HepG2 (cell line): ENCODE results near the gene MAT2A. TPM values are rescaled to one million over a fixed set of nuclear protein-coding genes. Genes with fewer than 3 reads are reported as not detected.

Experiments used
- BRCA1 ChIP-seq: sonication (generic); formaldehyde crosslinking; IDR thresholded peaks from 2 replicates; pipeline ENCODE4 v1.4.0; 2020; ENCODE audit warnings: missing genetic modification reagents
- FOSL1 ChIP-seq: sonication (generic); formaldehyde crosslinking; IDR thresholded peaks from 2 replicates; pipeline ENCODE4 v1.9.0; 2021; ENCODE audit warnings: missing genetic modification reagents, borderline replicate concordance
- HNRNPUL1 ChIP-seq: fragments of 200-400 bp; formaldehyde crosslinking; IDR thresholded peaks from 2 replicates; pipeline ENCODE4 v1.6.1; 2017; ENCODE audit warnings: low read depth, mild to moderate bottlenecking, low read length, moderate library complexity
- KMT2A ChIP-seq: sonication (generic); formaldehyde crosslinking; IDR thresholded peaks from 2 replicates; pipeline ENCODE4 v1.4.0; 2020; ENCODE audit warnings: missing genetic modification reagents
- MXD3 ChIP-seq: IDR thresholded peaks from 2 replicates; pipeline ENCODE4 v1.6.1; 2016; ENCODE audit warnings: mild to moderate bottlenecking, missing biosample characterization, missing genetic modification reagents
- NFYB ChIP-seq: sonication (generic); formaldehyde crosslinking; IDR thresholded peaks from 2 replicates; pipeline ENCODE4 v1.4.0; 2020; ENCODE audit warnings: missing genetic modification reagents
- RNF219 ChIP-seq: sonication (generic); formaldehyde crosslinking; IDR thresholded peaks from 2 replicates; pipeline ENCODE4 v1.5.0; 2020; ENCODE audit warnings: mild to moderate bottlenecking, missing genetic modification reagents
- SMC3 ChIP-seq: IDR thresholded peaks from 2 replicates; pipeline ENCODE4 v1.6.1; 2011; ENCODE audit warnings: low read length, improper control_type of control experiment
- TBX2 ChIP-seq: sonication (generic); formaldehyde crosslinking; IDR thresholded peaks from 2 replicates; pipeline ENCODE4 v1.5.0; 2020; ENCODE audit warnings: missing genetic modification reagents, mild to moderate bottlenecking, borderline replicate concordance
- ZBTB1 ChIP-seq: sonication (generic); formaldehyde crosslinking; IDR thresholded peaks from 2 replicates; pipeline ENCODE4 v1.4.0; 2020; ENCODE audit warnings: missing genetic modification reagents, borderline replicate concordance
- ZFP82 ChIP-seq: sonication (generic); formaldehyde crosslinking; IDR thresholded peaks from 2 replicates; pipeline ENCODE4 v1.5.1; 2020; ENCODE audit warnings: mild to moderate bottlenecking, missing genetic modification reagents, borderline replicate concordance
- ZNF180 ChIP-seq: sonication (generic); formaldehyde crosslinking; IDR thresholded peaks from 2 replicates; pipeline ENCODE4 v1.4.0; 2020; ENCODE audit warnings: low read depth, missing genetic modification reagents, borderline replicate concordance
- ZNF225 ChIP-seq: sonication (generic); formaldehyde crosslinking; IDR thresholded peaks from 2 replicates; pipeline ENCODE4 v1.4.0; 2020; ENCODE audit warnings: mild to moderate bottlenecking, missing genetic modification reagents
- ZNF24 ChIP-seq: fragments of 450-650 bp; IDR thresholded peaks from 2 replicates; pipeline ENCODE4 v1.6.1; 2017; ENCODE audit warnings: antibody characterized with exemption, mild to moderate bottlenecking
- ZNF264 ChIP-seq: sonication (generic); formaldehyde crosslinking; IDR thresholded peaks from 2 replicates; pipeline ENCODE4 v1.4.0; 2020; ENCODE audit warnings: missing genetic modification reagents
- ZNF335 ChIP-seq: sonication (generic); formaldehyde crosslinking; IDR thresholded peaks from 2 replicates; pipeline ENCODE4 v1.4.0; 2020; ENCODE audit warnings: missing genetic modification reagents
- ZNF766 ChIP-seq: sonication (generic); formaldehyde crosslinking; IDR thresholded peaks from 2 replicates; pipeline ENCODE4 v1.5.0; 2020; ENCODE audit warnings: missing genetic modification reagents, borderline replicate concordance
- ZNF768 ChIP-seq: sonication (generic); formaldehyde crosslinking; IDR thresholded peaks from 2 replicates; pipeline ENCODE4 v1.4.0; 2020; ENCODE audit warnings: missing genetic modification reagents
- ZNF772 ChIP-seq: sonication (generic); formaldehyde crosslinking; IDR thresholded peaks from 2 replicates; pipeline ENCODE4 v1.5.0; 2020; ENCODE audit warnings: mild to moderate bottlenecking, missing genetic modification reagents
- ZNF781 ChIP-seq: sonication (generic); formaldehyde crosslinking; IDR thresholded peaks from 2 replicates; pipeline ENCODE4 v1.5.1; 2020; ENCODE audit warnings: borderline replicate concordance, mild to moderate bottlenecking, missing genetic modification reagents; ENCODE audit errors: not compliant biosample characterization
- ZNF883 ChIP-seq: sonication (generic); formaldehyde crosslinking; IDR thresholded peaks from 2 replicates; pipeline ENCODE4 v1.5.1; 2020; ENCODE audit warnings: mild to moderate bottlenecking, missing genetic modification reagents; ENCODE audit errors: not compliant biosample characterization
- polyA plus RNA-seq, 8 experiments: library from polyadenylated mRNA; depleted of rRNA in 3 of 8; stranded (reverse) in 7 of 8; unstranded in 1 of 8; fragments of >200 nt; fragmentation: Illumina TruSeq in 4 of 8; extraction: Trizol in 4 of 8; gene quantifications; 2 replicates each; pipeline versions ENCODE4 v1.2.1 to v1.2.3, GENCODE V29; 2011 to 2016; ENCODE audit warnings: low read depth in 4 of 8, missing spikeins in 1 of 8, mixed read lengths in 1 of 8; ENCODE audit not compliant: insufficient read depth in 1 of 8
- total RNA-seq, 5 experiments: library from RNA; depleted of rRNA; stranded (reverse); fragments of >200 nt; fragmentation: Illumina TruSeq; extraction: Trizol; gene quantifications; 2 replicates each; pipeline ENCODE4 v1.2.3, GENCODE V29; 2016; ENCODE audit warnings: low read depth in 1 of 5
- TF ChIP-seq, protein P1 (sequence below): sonication (generic); formaldehyde crosslinking; IDR thresholded peaks from 2 replicates; pipeline ENCODE4 v1.5.1; 2020; ENCODE audit warnings: missing genetic modification reagents, mild to moderate bottlenecking, borderline replicate concordance
- TF ChIP-seq, protein P2 (sequence below): sonication (generic); formaldehyde crosslinking; IDR thresholded peaks from 2 replicates; pipeline ENCODE4 v1.4.0; 2020; ENCODE audit warnings: mild to moderate bottlenecking, missing genetic modification reagents
- TF ChIP-seq, protein P3 (sequence below): sonication (generic); formaldehyde crosslinking; IDR thresholded peaks from 2 replicates; pipeline ENCODE4 v1.8.0; 2022; ENCODE audit warnings: missing genetic modification reagents, mild to moderate bottlenecking, borderline replicate concordance
- TF ChIP-seq, protein P4 (sequence below): IDR thresholded peaks from 2 replicates; pipeline ENCODE4 v1.6.1; 2016; ENCODE audit warnings: low read depth, borderline replicate concordance

MAT2A gene
- total and polyA plus RNA-seq, 2 of the 13 experiments (the other 11 are each of a cell fraction or from before 2014, with no cell fraction given), result 155 to 331 TPM

- TF ChIP-seq ZNF335 (CRISPR knock-in tag), result 0 out of 2 replicates have a peak, but pooled peaks have one; percentile 19
- TF ChIP-seq ZNF264 (CRISPR knock-in tag), result no peak
- TF ChIP-seq, protein P1, sequence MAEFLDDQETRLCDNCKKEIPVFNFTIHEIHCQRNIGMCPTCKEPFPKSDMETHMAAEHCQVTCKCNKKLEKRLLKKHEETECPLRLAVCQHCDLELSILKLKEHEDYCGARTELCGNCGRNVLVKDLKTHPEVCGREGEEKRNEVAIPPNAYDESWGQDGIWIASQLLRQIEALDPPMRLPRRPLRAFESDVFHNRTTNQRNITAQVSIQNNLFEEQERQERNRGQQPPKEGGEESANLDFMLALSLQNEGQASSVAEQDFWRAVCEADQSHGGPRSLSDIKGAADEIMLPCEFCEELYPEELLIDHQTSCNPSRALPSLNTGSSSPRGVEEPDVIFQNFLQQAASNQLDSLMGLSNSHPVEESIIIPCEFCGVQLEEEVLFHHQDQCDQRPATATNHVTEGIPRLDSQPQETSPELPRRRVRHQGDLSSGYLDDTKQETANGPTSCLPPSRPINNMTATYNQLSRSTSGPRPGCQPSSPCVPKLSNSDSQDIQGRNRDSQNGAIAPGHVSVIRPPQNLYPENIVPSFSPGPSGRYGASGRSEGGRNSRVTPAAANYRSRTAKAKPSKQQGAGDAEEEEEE (CRISPR knock-in tag), result no peak
- TF ChIP-seq SMC3, result no peak
- TF ChIP-seq KMT2A (CRISPR knock-in tag), result 0 out of 2 replicates have a peak, but pooled peaks have one; percentile 54
- TF ChIP-seq ZNF781 (CRISPR knock-in tag), result no peak
- no peak for TF ChIP-seq FOSL1
- no peak for TF ChIP-seq HNRNPUL1
- no peak for TF ChIP-seq ZNF883 (CRISPR knock-in tag)
- TF ChIP-seq, protein P2, sequence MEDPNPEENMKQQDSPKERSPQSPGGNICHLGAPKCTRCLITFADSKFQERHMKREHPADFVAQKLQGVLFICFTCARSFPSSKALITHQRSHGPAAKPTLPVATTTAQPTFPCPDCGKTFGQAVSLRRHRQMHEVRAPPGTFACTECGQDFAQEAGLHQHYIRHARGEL (CRISPR knock-in tag), result no peak
- TF ChIP-seq RNF219 (CRISPR knock-in tag), result no peak
- TF ChIP-seq MXD3, result no peak
- TF ChIP-seq ZFP82 (CRISPR knock-in tag), result no peak
- TF ChIP-seq, protein P3, sequence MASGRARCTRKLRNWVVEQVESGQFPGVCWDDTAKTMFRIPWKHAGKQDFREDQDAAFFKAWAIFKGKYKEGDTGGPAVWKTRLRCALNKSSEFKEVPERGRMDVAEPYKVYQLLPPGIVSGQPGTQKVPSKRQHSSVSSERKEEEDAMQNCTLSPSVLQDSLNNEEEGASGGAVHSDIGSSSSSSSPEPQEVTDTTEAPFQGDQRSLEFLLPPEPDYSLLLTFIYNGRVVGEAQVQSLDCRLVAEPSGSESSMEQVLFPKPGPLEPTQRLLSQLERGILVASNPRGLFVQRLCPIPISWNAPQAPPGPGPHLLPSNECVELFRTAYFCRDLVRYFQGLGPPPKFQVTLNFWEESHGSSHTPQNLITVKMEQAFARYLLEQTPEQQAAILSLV (CRISPR knock-in tag), result no peak
- no peak for TF ChIP-seq BRCA1 (CRISPR knock-in tag)
- no peak for TF ChIP-seq ZBTB1 (CRISPR knock-in tag)
- TF ChIP-seq ZNF772 (CRISPR knock-in tag), result no peak
- TF ChIP-seq NFYB (CRISPR knock-in tag), result no peak
- no peak for TF ChIP-seq ZNF180
- TF ChIP-seq ZNF24, result no peak
- TF ChIP-seq ZNF768 (CRISPR knock-in tag), result peak; percentile 21; the same call in 1 of the 2 replicates
- no peak for TF ChIP-seq ZNF766 (CRISPR knock-in tag)
- no peak for TF ChIP-seq ZNF225 (CRISPR knock-in tag)
- TF ChIP-seq, protein P4, sequence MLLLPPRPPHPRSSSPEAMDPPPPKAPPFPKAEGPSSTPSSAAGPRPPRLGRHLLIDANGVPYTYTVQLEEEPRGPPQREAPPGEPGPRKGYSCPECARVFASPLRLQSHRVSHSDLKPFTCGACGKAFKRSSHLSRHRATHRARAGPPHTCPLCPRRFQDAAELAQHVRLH (CRISPR knock-in tag), result no peak
- TF ChIP-seq TBX2, result peak; percentile 35; the same call in 1 of the 2 replicates
Measured at GRCh38 chr2:85593023-85593422, 54.1 kb downstream of the MAT2A start (continued).
